BE2C (cell line): ENCODE data around the gene PPP1R7.

ENCODE experiments used
- DNase-seq: peaks from one replicate; pipeline ENCODE4 v3.0.0-alpha.2; 2020
- H3K27me3 ChIP-seq: fragments of 250-450 bp; sonication (Bioruptor Pico); 2 replicates; pipeline ENCODE4 v1.5.1; 2020; ENCODE audit warnings: mild to moderate bottlenecking
- H3K36me3 ChIP-seq: fragments of 250-450 bp; sonication (Bioruptor Pico); 2 replicates; pipeline ENCODE4 v1.5.1; 2020; ENCODE audit warnings: mild to moderate bottlenecking
- H3K4me1 ChIP-seq: fragments of 250-450 bp; sonication (Bioruptor Pico); 2 replicates; pipeline ENCODE4 v1.5.1; 2020
- H3K4me3 ChIP-seq: 2 replicates; pipeline ENCODE4 v1.5.1; 2011; ENCODE audit warnings: low read depth, low read length
- H3K9me3 ChIP-seq: fragments of 250-450 bp; sonication (Bioruptor Pico); 2 replicates; pipeline ENCODE4 v1.5.1; 2020
- CTCF ChIP-seq: IDR thresholded peaks from 2 replicates; pipeline ENCODE4 v1.5.1; 2012; ENCODE audit warnings: mild to moderate bottlenecking, low read depth, low read length

The PPP1R7 gene

GRCh38 chr2:241108271-241109209, 41.7 kb upstream of the PPP1R7 start:
- H3K9me3 ChIP-seq: no peaks in the 10 kb centered on the region
- H3K36me3 ChIP-seq: peaks cover 6% of the 10 kb centered on the region
- no peak for DNase-seq
- no peaks in the 10 kb centered on the region for H3K4me1 ChIP-seq
- H3K4me3 ChIP-seq: no peak overlapping the region
- no peak for TF ChIP-seq CTCF
- H3K27me3 ChIP-seq: no peaks in the 10 kb centered on the region

GRCh38 chr2:241109210-241110088, 40.8 kb upstream of the PPP1R7 start:
- H3K4me3 ChIP-seq: no peak overlapping the region
- H3K9me3 ChIP-seq: no peaks in the 10 kb centered on the region
- no peaks in the 10 kb centered on the region for H3K27me3 ChIP-seq
- H3K36me3 ChIP-seq: peaks cover 6% of the 10 kb centered on the region
- TF ChIP-seq CTCF: no peak
- no peaks in the 10 kb centered on the region for H3K4me1 ChIP-seq
- DNase-seq: no peak

GRCh38 chr2:241110089-241110606, 40.1 kb upstream of the PPP1R7 start:
- Histone ChIP-seq H3K4me1 (no peaks in the 10 kb centered on the region), H3K27me3 (no peaks in the 10 kb centered on the region), H3K36me3 (peaks cover 10% of the 10 kb centered on the region), H3K4me3 (no peak overlapping the region), H3K9me3 (no peaks in the 10 kb centered on the region)
- DNase-seq: no peak
- no peak for TF ChIP-seq CTCF

GRCh38 chr2:241110607-241111439, 39.4 kb upstream of the PPP1R7 start:
- Histone ChIP-seq H3K4me3 (no peak overlapping the region), H3K27me3 (no peaks in the 10 kb centered on the region), H3K4me1 (no peaks in the 10 kb centered on the region), H3K36me3 (peaks cover 11% of the 10 kb centered on the region), H3K9me3 (no peaks in the 10 kb centered on the region)
- no peak for TF ChIP-seq CTCF
- DNase-seq: no peak

GRCh38 chr2:241111440-241111805, 38.8 kb upstream of the PPP1R7 start:
- TF ChIP-seq CTCF: no peak
- DNase-seq: no peak
- no peaks in the 10 kb centered on the region for H3K9me3 ChIP-seq
- H3K4me1 ChIP-seq: no peaks in the 10 kb centered on the region
- H3K36me3 ChIP-seq: peaks cover 11% of the 10 kb centered on the region
- no peak overlapping the region for H3K4me3 ChIP-seq
- H3K27me3 ChIP-seq: no peaks in the 10 kb centered on the region
